SK-N-MC (cell line): ENCODE data around the gene ZBTB1.

Source experiments
- DNase-seq: peaks from one replicate; pipeline ENCODE4 v3.0.0-alpha.2; 2011; ENCODE audit warnings: low read depth, low spot score
- H3K27ac ChIP-seq: fragments of 200-600 bp; sonication (generic); 2 replicates; pipeline ENCODE4 v1.5.1; 2016; ENCODE audit warnings: mixed run types
- H3K36me3 ChIP-seq: fragments of 200-600 bp; sonication (generic); 2 replicates; pipeline ENCODE4 v1.6.1; 2017; ENCODE audit warnings: antibody characterized with exemption, low read length, mixed read lengths; ENCODE audit not compliant: insufficient read depth
- H3K4me3 ChIP-seq: fragments of 200-600 bp; sonication (generic); 2 replicates; pipeline ENCODE4 v1.5.1; 2016
- H3K9ac ChIP-seq: fragments of 200-600 bp; sonication (generic); 2 replicates; pipeline ENCODE4 v1.8.0; 2017; ENCODE audit warnings: mixed run types, mixed read lengths; ENCODE audit not compliant: insufficient read length
- H3K9me3 ChIP-seq: fragments of 200-600 bp; sonication (generic); 2 replicates; pipeline ENCODE4 v1.6.1; 2017; ENCODE audit warnings: low read depth, mild to moderate bottlenecking, antibody characterized with exemption, low read length, moderate library complexity, mixed read lengths
- EZH2 ChIP-seq: fragments of 200-600 bp; sonication (generic); IDR thresholded peaks from one replicate; pipeline ENCODE4 v1.6.1; 2017; ENCODE audit warnings: antibody characterized with exemption
- FOXP2 ChIP-seq: optimal IDR thresholded peaks from 2 replicates; pipeline ENCODE3; 2011; ENCODE audit warnings: mild to moderate bottlenecking, moderate library complexity; ENCODE audit not compliant: insufficient read depth; ENCODE audit errors: extremely low read length, control extremely low read depth
- POLR2AphosphoS5 ChIP-seq: IDR thresholded peaks from 2 replicates; pipeline ENCODE4 v1.6.1; 2012; ENCODE audit warnings: mild to moderate bottlenecking, low read depth, low read length, borderline replicate concordance

Gene ZBTB1

DNA sequence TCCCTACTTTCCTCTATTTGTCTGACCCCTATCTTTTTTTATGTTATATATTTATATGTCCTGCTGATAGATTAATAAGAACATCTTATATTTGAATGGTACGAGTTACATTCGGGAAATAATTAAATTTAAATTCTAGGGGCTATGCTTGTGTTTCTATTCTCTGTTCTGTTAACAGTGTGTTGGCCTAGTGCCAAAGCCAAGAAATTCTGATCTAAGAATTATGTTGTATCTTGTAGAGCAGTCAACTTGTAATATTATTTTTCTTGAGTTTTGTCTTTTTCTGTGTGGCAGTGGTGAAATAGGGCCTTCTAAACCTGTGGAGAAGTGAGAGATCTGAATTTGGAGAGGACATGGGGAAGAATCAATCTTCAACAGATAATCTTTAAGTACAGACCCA, 27.0 kb downstream of the ZBTB1 start:
- no peak for DNase-seq
- H3K36me3 ChIP-seq = no peaks in the 10 kb centered on the region
- no peak overlapping the region for H3K4me3 ChIP-seq
- H3K27ac ChIP-seq = no peak overlapping the region
- H3K9me3 ChIP-seq = no peaks in the 10 kb centered on the region
- H3K9ac ChIP-seq = no peak overlapping the region
- TF ChIP-seq EZH2 (no peak), FOXP2 (no peak), POLR2AphosphoS5 (no peak)

DNA sequence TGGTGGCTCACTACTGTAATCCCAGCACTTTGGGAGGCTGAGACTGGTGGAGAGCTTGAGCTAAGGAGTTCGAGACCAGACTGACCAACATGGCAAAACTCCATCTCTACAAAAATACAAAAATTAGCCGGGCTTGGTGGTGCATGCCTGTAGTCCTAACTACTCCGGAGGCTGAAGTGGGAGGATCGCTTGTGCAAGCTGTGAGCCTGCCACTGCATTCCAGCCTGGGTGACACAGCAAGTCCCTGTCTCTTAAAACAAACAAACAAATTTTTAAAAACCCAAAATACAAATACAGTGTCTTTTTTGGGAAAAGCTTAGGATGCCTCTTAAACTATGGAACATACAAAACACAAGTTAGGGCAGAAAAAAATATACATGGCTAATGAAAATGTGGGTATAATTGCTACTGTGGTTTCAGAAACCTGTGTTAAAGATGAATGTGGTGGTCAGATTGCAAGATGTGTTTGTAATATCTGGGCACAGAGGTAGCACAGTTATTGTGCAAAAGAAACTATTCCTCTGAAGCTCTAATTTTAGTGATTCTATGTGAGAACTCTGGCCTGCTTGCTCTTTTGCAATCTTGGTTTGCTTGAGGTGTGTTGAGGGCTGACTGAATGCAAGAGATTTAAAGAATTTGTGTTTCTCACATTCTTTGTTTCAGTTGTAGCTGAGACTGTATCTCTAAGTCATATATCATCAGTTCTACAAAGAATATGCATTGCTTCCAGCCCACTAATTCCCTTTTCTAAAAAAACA, 32.1 kb downstream of the ZBTB1 start:
- Histone ChIP-seq H3K36me3 (no peaks in the 10 kb centered on the region), H3K9me3 (no peaks in the 10 kb centered on the region), H3K27ac (no peak overlapping the region), H3K9ac (no peak overlapping the region), H3K4me3 (no peak overlapping the region)
- no peak for DNase-seq
- no peak for TF ChIP-seq FOXP2
- TF ChIP-seq POLR2AphosphoS5 = no peak
- no peak for TF ChIP-seq EZH2

DNA sequence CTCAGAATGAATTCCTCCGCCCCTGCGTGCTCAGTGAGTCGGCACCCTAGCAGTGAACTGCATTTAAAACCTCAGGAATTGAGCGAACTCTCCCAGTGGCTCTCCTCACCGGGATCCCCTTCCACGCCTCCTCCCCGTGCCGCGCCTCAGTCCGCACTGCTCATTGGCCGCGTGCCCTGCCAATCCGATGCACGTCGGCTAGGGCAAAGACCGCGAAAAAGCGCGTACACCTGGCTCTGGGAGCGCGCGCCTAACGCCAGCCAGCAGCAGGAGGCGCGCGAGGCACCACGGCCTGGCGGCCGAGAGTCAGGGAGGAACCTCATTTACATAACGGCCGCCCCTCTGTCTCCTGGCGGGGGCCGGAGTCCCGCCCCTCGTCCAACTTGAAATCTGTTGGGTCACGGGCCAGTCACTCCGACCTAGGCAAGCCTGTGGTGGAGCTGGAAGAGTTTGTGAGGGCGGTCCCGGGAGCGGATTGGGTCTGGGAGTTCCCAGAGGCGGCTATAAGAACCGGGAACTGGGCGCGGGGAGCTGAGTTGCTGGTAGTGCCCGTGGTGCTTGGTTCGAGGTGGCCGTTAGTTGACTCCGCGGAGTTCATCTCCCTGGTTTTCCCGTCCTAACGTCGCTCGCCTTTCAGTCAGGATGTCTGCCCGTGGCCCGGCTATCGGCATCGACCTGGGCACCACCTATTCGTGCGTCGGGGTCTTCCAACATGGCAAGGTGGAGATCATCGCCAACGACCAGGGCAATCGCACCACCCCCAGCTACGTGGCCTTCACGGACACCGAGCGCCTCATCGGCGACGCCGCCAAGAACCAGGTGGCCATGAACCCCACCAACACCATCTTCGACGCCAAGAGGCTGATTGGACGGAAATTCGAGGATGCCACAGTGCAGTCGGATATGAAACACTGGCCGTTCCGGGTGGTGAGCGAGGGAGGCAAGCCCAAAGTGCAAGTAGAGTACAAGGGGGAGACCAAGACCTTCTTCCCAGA, 35.9 kb downstream of the ZBTB1 start, which contains the start of gene HSPA2:
TSS of gene HSPA2 (plus strand) at position 534 of the 995 bp plus-strand sequence. CDS start at position 643, 109 bp downstream.
- H3K4me3 ChIP-seq = no peak within 1 kb of the TSS
- DNase-seq = no peak
- H3K27ac ChIP-seq = no peak within 1 kb of the TSS
- H3K36me3 ChIP-seq = no peaks in the 10 kb centered on the region
- H3K9me3 ChIP-seq = no peaks in the 10 kb centered on the region
- H3K9ac ChIP-seq = no peak within 1 kb of the TSS
- peak; percentile 44 for TF ChIP-seq POLR2AphosphoS5
- no peak for TF ChIP-seq EZH2

DNA sequence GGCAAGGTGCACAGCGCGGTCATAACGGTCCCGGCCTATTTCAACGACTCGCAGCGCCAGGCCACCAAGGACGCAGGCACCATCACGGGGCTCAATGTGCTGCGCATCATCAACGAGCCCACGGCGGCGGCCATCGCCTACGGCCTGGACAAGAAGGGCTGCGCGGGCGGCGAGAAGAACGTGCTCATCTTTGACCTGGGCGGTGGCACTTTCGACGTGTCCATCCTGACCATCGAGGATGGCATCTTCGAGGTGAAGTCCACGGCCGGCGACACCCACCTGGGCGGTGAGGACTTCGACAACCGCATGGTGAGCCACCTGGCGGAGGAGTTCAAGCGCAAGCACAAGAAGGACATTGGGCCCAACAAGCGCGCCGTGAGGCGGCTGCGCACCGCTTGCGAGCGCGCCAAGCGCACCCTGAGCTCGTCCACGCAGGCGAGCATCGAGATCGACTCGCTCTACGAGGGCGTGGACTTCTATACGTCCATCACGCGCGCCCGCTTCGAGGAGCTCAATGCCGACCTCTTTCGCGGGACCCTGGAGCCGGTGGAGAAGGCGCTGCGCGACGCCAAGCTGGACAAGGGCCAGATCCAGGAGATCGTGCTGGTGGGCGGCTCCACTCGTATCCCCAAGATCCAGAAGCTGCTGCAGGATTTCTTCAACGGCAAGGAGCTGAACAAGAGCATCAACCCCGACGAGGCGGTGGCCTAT, 36.8 kb downstream of the ZBTB1 start:
- Histone ChIP-seq H3K4me3 (no peak overlapping the region), H3K9ac (no peak overlapping the region), H3K27ac (no peak overlapping the region), H3K36me3 (no peaks in the 10 kb centered on the region), H3K9me3 (no peaks in the 10 kb centered on the region)
- no peak for TF ChIP-seq EZH2
- TF ChIP-seq FOXP2 = no peak
- no peak for TF ChIP-seq POLR2AphosphoS5
- no peak for DNase-seq

DNA sequence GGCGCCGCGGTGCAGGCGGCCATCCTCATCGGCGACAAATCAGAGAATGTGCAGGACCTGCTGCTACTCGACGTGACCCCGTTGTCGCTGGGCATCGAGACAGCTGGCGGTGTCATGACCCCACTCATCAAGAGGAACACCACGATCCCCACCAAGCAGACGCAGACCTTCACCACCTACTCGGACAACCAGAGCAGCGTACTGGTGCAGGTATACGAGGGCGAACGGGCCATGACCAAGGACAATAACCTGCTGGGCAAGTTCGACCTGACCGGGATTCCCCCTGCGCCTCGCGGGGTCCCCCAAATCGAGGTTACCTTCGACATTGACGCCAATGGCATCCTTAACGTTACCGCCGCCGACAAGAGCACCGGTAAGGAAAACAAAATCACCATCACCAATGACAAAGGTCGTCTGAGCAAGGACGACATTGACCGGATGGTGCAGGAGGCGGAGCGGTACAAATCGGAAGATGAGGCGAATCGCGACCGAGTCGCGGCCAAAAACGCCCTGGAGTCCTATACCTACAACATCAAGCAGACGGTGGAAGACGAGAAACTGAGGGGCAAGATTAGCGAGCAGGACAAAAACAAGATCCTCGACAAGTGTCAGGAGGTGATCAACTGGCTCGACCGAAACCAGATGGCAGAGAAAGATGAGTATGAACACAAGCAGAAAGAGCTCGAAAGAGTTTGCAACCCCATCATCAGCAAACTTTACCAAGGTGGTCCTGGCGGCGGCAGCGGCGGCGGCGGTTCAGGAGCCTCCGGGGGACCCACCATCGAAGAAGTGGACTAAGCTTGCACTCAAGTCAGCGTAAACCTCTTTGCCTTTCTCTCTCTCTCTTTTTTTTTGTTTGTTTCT, 37.6 kb downstream of the ZBTB1 start:
- H3K4me3 ChIP-seq = no peak overlapping the region
- TF ChIP-seq FOXP2 (no peak), POLR2AphosphoS5 (no peak), EZH2 (no peak)
- no peaks in the 10 kb centered on the region for H3K9me3 ChIP-seq
- no peak overlapping the region for H3K9ac ChIP-seq
- no peak overlapping the region for H3K27ac ChIP-seq
- no peak for DNase-seq
- no peaks in the 10 kb centered on the region for H3K36me3 ChIP-seq

DNA sequence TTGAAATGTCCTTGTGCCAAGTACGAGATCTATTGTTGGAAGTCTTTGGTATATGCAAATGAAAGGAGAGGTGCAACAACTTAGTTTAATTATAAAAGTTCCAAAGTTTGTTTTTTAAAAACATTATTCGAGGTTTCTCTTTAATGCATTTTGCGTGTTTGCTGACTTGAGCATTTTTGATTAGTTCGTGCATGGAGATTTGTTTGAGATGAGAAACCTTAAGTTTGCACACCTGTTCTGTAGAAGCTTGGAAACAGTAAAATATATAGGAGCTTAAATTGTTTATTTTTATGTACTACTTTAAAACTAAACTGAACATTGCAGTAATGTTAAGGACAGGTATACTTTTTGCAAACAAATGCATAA, 38.2 kb downstream of the ZBTB1 start:
- Histone ChIP-seq H3K4me3 (no peak overlapping the region), H3K36me3 (no peaks in the 10 kb centered on the region), H3K9ac (no peak overlapping the region), H3K27ac (no peak overlapping the region), H3K9me3 (no peaks in the 10 kb centered on the region)
- TF ChIP-seq EZH2 = no peak
- no peak for DNase-seq

DNA sequence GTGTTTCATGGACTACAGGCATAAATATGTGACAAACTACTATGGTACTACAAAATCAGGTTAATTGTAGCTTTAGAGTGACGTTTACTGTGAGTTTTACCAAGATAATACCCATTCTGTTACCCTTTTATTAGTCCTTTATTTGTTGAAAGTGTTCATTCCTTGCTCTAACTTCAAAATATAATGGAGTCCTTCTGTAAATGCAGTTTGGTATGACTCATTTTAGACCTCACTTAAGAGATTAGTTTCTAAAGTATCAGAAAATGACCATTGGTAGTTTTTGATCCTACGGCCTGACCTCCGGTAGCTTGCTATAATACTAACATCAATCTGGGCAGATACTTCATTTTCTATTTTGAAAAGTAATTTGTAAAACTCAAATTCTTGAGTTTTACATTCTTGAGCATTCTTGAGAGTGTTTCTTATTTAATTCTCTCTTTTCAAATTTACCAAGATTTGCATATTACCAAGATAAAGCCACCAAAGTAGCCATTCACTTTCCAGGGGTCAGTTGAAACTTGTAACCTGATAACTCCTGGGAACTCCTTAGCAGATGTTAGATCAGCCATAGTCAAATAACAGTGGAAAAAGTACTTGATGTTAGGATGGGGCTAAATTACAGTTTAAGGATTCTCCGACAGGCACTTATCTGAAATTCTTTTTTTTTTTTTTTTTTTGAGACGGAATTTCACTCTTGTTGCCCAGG, 40.2 kb downstream of the ZBTB1 start:
- Histone ChIP-seq H3K4me3 (no peak overlapping the region), H3K36me3 (no peaks in the 10 kb centered on the region), H3K9ac (no peak overlapping the region), H3K27ac (no peak overlapping the region), H3K9me3 (no peaks in the 10 kb centered on the region)
- DNase-seq = no peak
- TF ChIP-seq FOXP2 (no peak), POLR2AphosphoS5 (no peak), EZH2 (no peak)
